Neutrophil (primary cell): Measurements from ENCODE around the gene IL22RA1.

Experiments used
- H3K27ac ChIP-seq: fragments of 200-600 bp; sonication (generic); 2 replicates; pipeline ENCODE4 v1.5.1; 2016; ENCODE audit warnings: mild to moderate bottlenecking, moderate library complexity
- H3K27me3 ChIP-seq: fragments of 200-600 bp; sonication (generic); 2 replicates; pipeline ENCODE4 v1.6.0; 2016; ENCODE audit warnings: mild to moderate bottlenecking
- H3K36me3 ChIP-seq: fragments of 200-600 bp; sonication (generic); 2 replicates; pipeline ENCODE4 v1.5.1; 2017
- H3K4me1 ChIP-seq, 2 experiments: fragments of 200-600 bp in 1 of 2; sonication (generic) in 1 of 2; 1 replicate in 1 of 2; 2 replicates in 1 of 2; pipeline versions ENCODE4 v1.5.1 to v1.6.1; 2013 to 2016; ENCODE audit warnings: low read depth in 1 of 2, low read length in 1 of 2, mild to moderate bottlenecking in 1 of 2, moderate library complexity in 1 of 2; ENCODE audit not compliant: control insufficient read depth in 1 of 2, insufficient read depth in 1 of 2
- H3K4me3 ChIP-seq, 2 experiments: fragments of 200-600 bp in 1 of 2; sonication (generic) in 1 of 2; 1 replicate in 1 of 2; 2 replicates in 1 of 2; pipeline ENCODE4 v1.5.1; 2013 to 2016; ENCODE audit warnings: low read depth in 1 of 2, low read length in 1 of 2, mild to moderate bottlenecking in 1 of 2, moderate library complexity in 1 of 2
- H3K9me3 ChIP-seq: fragments of 200-600 bp; sonication (generic); 2 replicates; pipeline ENCODE4 v1.5.1; 2016
- CTCF ChIP-seq: fragments of 200-600 bp; sonication (generic); IDR thresholded peaks from 2 replicates; pipeline ENCODE4 v1.5.1; 2016; ENCODE audit warnings: antibody characterized with exemption

The IL22RA1 gene

GRCh38 chr1:24179251-24179840 is 36.4 kb upstream of the IL22RA1 start:
- Histone ChIP-seq H3K4me1 (no peaks in the 10 kb centered on the region), H3K27me3 (peaks cover 43% of the 10 kb centered on the region), H3K27ac (no peak overlapping the region), H3K9me3 (no peaks in the 10 kb centered on the region), H3K4me3 (no peak overlapping the region), H3K36me3 (no peaks in the 10 kb centered on the region)
- TF ChIP-seq CTCF = no peak

GRCh38 chr1:24178407-24178806 is 35.5 kb upstream of the IL22RA1 start:
- no peak overlapping the region for H3K4me3 ChIP-seq

GRCh38 chr1:24177161-24177560 is 34.2 kb upstream of the IL22RA1 start:
- TF ChIP-seq CTCF = no peak
- Histone ChIP-seq H3K27me3 (peaks cover 53% of the 10 kb centered on the region), H3K4me3 (no peak overlapping the region), H3K36me3 (no peaks in the 10 kb centered on the region), H3K4me1 (no peaks in the 10 kb centered on the region), H3K27ac (no peak overlapping the region), H3K9me3 (no peaks in the 10 kb centered on the region)

More at GRCh38 chr1:24178407-24178806, 35.5 kb upstream of the IL22RA1 start:
- no peak for TF ChIP-seq CTCF
- Histone ChIP-seq H3K9me3 (no peaks in the 10 kb centered on the region), H3K27ac (no peak overlapping the region), H3K4me1 (no peaks in the 10 kb centered on the region), H3K36me3 (no peaks in the 10 kb centered on the region), H3K27me3 (peaks cover 53% of the 10 kb centered on the region)

DNA sequence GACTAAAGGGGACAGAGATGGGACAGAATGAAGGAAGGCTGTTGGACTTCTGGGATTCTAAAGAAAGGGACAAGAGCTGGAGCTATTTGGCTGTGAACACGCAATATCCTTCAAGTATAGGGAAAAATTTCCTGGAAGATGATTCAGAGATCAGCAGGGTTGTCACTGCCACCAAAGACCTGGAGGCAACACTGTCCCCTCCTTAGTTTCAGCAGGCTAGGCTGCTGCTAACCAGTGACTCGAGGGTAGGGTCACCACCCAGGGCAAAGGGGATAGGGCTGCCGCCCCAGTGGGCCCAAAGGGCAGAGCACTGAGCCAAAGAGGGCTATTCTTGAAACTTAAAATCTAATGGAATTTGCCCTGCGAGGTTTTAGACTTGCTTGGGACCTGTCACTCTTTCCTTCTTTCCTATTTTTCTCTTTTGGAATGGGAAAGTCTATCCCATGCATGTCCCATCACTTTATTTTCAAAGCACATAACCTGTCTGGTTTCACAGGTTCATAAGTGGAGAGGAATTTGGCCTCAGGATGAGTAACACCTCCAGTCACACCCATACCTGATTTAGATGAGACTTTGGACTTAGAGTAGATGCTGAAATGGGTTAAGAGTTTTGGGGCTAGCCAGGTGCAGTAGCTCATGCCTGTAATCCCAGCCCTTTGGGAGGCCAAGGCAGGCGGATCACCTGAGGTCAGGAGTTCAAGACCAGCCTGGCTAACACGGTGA is 32.3 kb upstream of the IL22RA1 start:
- Histone ChIP-seq H3K4me1 (no peaks in the 10 kb centered on the region), H3K27me3 (peaks cover 53% of the 10 kb centered on the region), H3K27ac (no peak overlapping the region), H3K4me3 (no peak overlapping the region), H3K36me3 (no peaks in the 10 kb centered on the region), H3K9me3 (no peaks in the 10 kb centered on the region)
- TF ChIP-seq CTCF = no peak

- H3K27me3 ChIP-seq = peaks cover 43% of the 10 kb centered on the region
- no peak for TF ChIP-seq CTCF
- H3K4me3 ChIP-seq = no peak overlapping the region
Measured at GRCh38 chr1:24173638-24174575, 31.0 kb upstream of the IL22RA1 start.

More at GRCh38 chr1:24173638-24174575, 31.0 kb upstream of the IL22RA1 start:
- no peaks in the 10 kb centered on the region for H3K36me3 ChIP-seq
- no peaks in the 10 kb centered on the region for H3K9me3 ChIP-seq
- H3K27ac ChIP-seq = no peak overlapping the region
- H3K4me1 ChIP-seq = no peaks in the 10 kb centered on the region
